GM18907 (cell line): ENCODE measurements around the gene CSTB.

ENCODE experiments used
- ATAC-seq: cut with Tn5 transposase; IDR thresholded peaks from one replicate; pipeline ENCODE4 v1.9.1; 2021; ENCODE audit warnings: mild to moderate bottlenecking, moderate library complexity; ENCODE audit not compliant: unreplicated experiment

The CSTB gene

DNA sequence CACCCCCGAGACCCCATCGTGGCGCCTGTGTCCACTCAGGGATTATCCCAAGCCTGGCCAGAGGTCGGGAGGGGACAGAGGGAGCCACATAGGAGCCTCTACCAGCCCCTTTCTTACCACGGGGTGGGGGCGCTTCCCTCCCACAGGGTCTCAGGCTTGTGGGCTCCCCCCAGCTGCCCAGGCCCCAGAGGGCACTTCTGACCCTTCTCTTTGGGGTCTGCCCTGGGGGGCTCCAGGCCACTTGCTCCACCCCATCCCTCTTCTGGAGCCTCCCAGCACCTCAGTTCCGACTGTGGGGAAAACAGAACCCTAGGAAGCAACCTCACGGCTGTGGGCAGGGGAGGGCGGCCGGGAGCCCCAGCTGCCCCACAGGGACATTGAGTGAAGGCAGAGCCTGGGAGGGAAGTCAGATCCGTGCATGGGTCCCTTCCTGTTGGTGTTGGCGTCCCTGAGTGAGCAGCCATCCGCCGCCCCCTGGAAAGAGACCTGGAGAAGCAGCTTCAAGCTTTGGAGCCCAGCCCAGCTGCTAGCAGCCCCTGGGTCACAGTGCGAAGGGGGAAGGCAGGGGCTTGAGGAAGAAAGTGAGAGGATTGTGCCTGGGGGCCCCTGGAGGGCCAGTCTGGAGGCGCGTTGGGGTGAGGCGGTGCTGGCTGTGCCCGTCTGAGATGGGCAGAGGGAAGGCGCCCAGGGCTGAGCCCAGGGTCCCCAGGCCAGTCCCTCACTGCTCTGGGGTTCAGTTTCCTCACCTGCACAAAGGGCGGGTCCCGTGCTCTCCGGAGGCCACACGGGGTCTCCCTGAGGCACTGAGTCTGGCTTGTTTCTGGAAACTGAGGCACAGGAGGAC lies 35.4 kb upstream of the CSTB start:
- no peak for ATAC-seq

DNA sequence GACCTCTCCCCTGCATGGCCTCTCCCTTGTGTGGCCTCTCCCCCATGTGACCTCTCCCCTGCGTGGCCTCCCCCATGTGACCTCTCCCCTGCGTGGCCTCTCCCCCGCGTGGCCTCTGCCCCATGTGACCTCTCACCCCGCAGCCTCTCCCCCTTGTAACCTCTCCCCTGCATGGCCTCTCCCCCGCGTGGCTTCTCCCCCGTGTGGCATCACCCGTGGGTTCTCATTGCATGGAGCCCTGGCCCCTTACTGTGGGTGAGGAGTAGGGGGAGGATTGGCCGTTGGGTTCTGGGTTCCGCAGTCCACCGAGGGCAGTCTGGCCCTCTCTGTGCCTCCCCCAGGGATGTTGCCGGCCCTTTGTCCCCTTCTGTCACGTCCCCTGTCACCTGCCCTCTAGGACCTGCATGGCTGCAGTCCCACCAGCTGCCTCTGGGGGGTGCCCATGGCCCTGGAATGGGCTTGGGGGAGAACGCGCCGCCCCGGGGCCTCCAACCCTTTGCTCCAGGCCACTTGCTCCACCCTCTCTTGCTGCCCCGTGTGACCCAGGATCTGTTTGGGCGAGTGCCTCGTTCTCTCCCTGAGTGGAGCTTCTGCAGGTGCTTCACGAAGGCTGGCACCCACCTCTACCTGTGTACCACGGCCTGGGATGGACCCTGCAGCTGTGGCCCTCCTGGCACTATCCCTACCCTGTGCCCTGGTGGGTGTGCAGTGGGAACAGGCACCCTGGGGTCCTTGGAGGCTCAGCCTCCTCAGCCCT lies 34.6 kb upstream of the CSTB start:
- ATAC-seq, result peak; percentile 56

DNA sequence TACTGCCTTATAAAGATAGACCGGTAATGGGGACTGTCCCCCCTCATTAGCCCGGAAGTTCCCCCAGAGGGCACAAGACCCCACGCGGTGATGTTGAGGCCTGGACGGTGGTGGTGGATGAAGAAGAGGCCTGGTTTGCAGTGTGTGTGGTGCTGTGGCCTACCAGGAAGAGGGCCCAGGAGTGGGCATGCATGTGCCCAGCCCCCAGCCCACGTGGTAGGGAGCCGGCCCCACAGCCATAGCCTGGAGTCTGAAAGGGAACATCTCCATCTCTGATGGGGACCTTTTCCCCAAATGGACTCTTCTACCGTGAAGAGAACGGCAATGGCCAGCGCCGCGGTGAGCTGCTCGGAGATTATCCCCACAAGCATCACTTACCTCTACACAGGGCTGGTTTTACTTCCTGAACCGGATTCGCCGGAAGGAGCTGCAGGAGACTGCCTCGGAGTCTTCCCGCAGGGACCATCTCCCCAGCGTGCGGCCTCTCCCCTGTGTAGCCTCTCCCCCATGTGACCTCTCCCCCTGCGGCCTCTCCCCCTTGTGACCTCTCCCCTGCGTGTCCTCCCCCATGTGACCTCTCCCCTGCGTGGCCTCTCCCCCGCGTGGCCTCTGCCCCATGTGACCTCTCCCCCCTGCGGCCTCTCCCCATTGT lies 33.9 kb upstream of the CSTB start:
- no peak for ATAC-seq

DNA sequence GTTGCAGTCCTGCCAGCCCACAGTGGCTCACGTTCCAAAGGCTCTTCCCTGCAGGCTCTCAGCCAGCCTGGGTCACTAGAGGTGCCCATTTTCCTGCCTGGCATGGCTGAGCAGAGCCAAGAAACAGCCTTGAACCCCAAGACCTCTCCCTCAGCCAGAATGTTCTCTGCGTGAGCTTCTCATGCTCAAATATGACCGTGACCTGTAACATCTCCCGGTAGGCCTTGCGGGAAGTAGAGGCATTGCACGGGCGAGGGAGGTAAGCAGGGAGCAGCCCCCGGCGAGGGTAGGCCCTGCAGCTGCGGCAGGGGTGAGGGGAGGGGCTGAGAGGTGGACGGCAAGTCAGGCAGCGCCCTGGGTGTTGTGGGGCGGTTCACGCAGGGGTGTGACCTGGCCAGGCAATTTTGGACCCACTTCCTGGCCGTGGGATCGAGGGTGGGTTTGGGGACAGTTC lies 33.3 kb upstream of the CSTB start:
- no peak for ATAC-seq

DNA sequence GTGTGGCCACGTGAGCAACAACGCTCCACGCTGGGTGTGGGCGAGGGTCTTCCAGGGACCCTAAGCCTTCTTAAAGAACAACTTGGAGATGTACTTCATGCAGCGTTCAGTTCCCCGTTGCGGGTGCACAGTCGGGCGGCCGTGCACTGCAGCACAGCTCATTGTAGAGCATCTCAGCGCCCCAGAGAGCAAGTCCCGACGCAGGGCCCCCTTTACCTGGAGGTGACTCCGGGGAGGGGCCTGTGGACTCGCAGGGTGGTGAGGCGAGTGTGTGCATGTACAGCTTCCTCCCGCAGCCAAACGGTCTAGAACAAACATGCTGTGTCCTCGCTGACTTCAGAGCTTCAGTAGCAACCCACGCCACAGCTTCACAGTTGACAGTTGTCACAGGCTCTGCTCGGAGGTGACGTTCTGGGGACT lies 32.7 kb upstream of the CSTB start:
- ATAC-seq, result no peak

DNA sequence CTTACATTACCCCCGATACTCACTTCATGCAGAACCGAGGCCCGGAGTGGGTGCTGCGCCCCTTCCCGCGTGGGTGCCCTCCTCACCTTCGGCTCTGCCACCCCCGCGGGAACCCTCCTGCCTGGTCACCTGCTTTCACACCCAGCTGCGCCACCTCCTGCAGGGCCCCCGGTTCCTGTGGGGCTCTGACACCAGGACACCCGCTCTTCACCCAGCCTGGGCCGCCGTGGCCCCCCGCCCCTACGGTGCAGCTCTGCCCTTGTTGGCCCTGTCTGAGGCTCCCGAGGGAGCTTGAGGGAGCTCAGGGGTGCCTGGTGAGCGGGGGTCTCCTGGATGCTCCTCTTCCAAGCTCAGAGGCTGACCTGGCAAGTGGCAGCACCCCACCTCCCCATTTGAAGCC lies 32.3 kb upstream of the CSTB start:
- no peak for ATAC-seq

DNA sequence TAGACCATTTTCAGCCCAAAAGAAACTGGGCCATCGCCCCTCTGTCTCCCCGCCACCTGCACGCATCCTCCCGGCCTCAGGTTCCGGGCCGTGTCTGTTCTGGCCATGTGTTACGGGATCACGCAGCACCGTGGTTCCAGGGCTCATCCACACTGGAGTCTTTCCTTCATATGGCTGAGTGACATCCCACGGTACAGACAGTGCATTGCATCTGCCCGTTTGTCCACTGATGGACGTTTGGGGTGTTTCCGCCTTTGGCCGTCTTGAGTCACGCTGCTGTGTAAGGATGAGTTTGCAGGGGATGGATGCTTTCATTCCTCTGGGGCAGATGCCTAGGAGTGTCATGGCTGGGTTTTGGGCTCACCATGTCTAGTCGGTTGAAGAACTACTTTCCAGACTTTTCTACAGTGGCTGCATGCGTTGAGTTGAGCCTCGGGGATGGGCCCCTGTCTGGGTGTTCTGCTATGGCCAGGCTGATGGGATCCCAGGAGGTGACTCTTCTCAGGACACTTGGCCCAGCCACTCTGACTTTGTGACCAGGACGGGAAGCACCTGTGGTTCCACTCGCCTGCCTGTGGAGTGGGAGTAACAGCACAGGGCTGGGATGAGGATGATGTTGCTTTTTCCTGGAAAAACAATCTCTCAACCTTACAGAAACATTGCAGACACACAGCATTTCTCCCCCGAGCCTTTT lies 30.1 kb upstream of the CSTB start:
- peak; percentile 3 for ATAC-seq

DNA sequence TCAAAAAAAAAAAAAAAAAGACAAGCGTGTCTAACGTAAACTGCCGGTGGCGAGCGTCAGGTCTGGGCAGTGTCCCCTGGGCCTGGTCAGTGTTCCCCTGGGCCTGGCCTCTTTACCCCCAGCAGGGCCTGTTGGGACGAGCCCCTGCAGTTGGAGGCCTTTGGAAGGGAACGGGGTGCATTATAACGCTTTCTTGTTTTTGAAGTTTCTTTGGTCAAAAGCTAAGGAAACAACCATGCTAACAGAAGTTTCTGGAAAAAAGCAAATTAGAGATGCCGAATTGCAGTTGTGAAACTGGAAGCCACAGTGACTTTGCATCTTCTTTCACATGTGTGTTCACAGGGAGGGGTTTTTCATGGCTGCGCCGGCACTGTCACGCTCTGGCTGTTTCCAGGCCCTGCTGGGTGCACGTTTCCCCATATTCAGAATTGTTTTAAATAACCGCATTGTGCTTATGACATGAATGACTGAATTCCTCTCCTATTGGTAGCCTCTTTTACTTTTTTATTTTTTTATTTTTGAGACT lies 29.2 kb upstream of the CSTB start:
- ATAC-seq, result peak; percentile 71

DNA sequence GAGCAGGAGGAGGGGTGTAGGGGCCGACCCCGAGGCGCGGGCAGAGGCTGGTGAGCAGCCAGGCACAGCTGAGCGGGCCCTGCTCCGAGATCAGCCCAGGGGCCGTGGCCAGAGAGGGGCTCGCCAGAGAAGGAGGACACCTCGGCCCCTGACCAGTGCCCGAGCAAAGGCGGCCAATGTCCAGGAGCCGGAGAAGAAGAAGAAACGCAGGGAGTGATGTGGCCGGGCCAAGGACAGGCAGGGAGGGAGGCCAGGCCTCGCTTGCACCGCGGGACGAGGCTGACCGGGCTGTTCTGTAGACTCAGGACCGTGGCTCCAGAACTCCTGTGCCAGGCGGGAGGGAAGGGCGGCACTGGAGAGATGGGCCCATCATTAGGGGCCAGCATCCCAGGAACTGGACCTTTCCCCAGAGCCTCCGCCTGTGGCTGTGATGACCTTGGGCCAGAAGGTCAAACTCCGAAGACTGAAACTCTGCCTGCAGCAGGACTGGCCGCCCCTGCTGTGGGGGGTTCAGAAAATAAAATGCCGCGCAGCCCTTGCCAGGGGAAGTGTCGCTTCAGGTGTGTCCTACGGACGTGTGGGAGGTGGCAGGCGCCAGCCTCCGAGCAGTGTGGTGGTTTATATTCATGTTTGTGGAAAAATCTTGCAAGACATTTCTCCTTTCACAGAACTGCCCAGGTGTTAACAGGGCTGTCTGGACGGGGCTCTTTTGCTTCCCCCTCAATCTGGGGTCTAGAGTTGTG lies 27.6 kb upstream of the CSTB start:
- no peak for ATAC-seq

DNA sequence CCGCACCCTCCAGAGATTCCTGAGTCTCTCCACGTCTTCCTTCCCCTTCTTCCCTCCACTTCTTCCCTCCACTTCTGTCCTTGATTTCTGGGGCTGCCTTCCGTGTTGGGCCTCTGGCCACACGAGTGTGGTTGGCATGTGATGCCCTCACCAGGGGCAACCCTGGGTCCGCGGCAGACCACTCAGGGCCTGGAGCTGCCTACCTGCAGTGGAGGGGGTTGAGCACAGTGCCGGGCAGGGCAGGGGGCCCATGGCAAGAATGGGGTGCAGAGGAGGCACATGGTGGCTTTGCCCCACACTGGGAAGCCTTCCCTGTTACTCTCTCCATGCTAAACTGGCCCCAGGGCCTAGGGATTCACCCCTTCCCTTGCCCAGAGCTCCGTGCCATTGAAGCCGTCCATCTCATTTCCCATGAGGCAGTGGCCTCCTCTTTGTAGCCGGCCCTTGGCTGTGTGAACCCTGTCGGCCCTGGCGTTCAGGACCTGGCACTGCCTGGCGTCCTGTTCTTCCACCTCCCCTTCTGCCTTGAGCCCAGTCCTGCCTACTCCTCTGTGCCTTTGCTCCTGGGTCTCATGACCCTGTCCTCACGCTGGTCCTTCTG lies 26.7 kb upstream of the CSTB start:
- ATAC-seq, result no peak

DNA sequence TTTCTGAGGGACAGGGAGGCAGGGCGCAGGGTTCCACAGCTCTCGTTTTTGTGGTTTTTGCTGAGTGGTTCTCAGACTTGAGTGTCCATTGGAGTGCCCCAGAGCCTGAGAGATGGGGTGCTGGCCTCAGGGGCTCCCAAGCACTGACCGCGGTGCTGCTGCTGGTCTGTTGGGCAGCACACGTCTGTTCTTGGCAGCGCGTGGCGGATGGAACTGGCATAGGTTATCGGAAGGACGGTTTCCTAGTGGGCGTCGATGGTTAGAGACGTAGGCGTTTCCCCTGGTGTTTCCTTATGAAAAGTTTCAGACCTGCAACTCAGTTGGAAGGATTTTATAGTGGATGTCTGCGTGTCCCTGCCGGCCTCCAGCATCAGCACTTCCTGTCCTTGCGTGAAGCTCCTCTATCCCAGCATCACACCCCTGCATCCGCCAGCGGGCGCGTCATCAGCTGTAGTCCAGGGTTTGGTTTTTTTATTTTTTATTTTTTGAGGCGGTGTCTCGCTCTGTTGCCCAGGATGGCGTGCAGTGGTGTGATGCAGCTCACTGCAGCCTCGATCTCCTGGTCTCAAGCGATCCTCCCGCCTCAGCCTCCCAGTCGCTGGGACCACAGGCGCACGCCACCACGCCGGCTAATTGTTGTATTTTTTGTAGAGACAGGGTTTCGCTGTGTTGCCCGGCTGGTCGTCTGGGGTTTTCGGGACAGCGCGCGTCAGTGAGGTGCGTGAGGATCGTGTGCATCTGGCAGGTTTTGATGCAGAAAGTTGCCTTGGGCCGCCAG lies 25.1 kb upstream of the CSTB start:
- ATAC-seq, result no peak

DNA sequence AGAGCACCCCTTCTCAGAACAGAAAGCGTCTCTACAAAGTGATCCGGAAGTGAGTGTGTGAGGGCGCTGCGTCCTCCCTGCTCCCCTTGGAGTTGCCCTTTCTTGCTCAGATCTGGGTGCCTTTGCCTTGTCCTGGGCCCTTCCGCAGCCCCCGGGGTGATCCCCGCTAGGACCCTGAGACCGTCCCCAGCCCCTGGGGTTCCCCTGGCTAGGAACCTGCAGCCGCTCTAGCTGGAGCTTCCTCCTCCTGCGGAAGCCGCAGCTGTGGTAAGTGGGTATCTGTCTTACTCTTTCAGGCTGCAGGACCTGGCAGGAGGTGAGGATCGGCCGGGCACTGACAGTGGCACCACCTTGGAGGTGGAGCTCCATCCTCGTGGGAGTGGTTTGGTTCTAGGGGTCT lies 24.5 kb upstream of the CSTB start:
- ATAC-seq, result no peak

DNA sequence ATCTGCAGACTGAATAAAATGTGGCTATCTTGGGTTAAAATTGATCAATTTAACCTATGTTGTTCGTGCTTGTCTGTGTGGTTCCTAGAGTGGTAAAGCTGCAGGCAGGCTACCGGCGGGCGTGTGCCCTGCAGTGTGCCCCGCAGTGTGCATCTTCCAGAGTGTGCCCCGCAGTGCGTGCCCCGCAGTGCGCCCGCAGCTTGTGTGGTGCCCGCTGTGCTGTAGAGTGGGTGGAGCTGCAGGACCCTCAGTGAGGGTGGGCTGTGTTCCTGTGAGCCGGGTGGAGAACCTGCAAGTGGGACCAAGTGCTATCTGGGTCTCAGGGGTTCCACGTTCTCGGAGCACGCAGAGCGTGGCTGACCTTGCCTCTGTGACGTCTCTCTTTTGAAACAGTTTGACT lies 24.0 kb upstream of the CSTB start:
- no peak for ATAC-seq

DNA sequence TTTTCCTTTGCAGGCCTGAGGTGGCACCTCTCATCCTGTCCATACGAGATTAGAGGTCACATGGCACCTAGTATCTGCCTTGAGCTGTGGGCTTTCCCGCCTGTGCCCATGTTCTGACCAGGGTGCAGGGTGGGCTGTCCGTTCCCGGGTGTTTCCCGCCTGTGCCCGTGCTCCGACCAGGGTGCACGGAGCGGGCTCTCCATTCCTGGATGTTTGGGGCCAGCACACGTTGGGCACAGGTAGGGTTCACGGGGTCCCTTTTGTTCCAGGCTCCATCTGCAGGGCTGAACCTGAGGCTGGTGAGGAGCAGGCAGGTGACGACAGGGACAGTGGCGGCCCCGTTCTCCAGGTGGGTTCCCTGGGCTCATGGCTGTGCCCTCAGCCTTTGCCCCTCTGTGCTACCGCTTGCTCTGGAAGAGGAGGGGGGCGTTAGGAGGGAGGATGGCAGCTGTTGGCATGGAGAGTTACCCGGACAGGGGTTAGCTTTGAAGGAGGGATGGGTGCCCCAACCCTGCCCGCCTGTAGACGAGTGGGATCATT lies 23.3 kb upstream of the CSTB start:
- no peak for ATAC-seq

DNA sequence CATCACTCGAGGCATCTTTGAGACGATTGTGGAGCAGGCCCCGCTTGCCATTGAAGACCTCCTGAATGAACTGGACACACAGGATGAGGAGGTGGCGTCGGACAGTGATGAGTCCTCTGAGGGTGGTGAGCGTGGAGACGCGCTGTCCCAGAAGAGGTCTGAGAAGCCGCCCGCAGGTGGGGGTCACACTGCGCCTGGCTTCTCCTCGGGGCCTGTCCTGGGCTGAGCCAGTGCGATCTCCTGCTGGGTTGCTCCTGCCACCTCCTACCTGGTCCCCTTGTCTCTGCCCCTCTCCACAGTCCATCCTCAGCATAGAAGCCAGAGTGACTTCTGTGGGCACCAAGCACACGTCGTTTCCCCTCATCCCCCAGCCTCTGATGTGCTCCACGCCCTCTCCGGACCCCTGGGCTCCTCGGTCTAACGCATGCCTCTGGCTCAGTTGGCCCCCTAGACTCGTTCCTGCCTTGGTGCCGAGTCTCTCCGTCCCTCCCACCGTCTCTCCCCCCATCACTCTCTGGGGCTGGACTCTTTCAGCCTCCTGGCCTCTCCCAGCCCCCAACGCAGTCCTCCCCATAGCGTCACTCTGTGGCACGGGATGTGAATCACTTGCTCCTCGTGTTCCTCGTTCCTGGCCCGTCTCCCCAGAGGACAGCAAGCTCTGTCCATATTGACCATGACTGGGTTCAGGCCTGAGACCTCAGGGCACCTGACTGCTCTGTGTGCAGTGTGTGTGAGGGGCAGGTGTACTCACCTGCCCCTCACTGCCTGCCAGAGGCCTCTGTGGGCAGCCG lies 22.0 kb upstream of the CSTB start:
- ATAC-seq, result no peak

DNA sequence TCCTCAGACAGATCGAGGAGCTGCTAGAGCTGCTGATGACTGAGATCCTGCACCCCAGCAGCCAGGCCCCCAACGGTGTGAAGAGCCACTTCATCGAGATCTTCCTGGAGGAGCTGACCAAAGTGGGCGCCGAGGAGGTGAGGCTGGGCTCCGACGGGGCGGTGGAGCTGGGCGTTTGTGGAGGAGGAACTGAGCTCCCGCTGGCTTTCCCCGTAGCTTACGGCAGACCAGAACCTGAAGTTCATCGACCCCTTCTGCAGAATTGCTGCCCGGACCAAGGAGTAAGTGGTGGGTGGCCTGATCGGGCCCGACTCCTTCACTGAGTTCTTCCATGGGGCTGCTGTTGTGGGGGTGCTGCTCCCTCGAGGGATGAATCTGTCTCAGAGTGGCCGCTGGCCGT lies 21.3 kb upstream of the CSTB start:
- no peak for ATAC-seq

DNA sequence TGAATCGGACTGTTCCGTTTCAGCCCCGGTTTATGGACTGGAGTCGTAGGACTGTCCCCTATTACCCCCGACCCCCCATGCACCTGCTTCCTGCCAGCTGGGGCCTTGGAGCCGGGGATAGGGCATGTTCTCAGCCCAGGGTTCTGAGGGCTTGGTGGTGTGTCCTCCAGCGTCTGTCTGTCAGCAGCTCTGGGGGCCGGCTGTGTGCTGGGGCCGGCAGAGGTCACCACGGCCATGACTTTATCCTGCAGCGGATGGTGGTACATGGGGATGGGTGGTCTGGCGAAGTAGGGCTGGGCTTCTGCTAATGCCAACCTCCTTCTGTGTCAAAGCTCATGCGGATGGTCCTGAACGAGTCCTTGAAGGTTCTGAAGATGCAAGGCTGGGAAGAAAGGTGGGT lies 18.7 kb upstream of the CSTB start:
- no peak for ATAC-seq

DNA sequence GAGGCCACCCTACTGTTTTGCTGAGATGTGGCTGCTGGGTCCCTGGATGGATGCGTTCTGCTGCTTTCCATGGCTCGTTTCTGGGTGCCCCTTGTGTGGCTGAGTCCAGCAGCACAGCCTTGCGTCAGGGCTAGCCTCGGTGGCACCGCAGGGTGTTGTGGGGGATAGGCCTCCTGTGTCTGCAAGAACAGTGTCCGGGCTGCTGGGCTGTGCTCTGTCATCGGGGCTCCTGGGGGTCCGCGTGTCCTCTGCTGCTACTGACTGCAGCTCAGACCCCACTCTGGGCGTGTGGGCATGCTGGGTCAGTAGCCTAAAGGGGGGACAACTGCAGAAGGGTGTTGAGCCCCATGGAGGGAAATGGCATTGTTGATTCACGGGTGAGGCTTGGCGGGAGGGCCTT lies 18.2 kb upstream of the CSTB start:
- no peak for ATAC-seq
